ENCODE results near the gene PPP1R16B. TPM values are rescaled to one million over a fixed set of nuclear protein-coding genes. Genes with fewer than 3 reads are reported as not detected.
"Not testable (repeated sequence)": the region's sequence is repeated elsewhere in the genome, so short reads cannot be mapped to it uniquely, and the experiment has no call there.

The PPP1R16B gene
- total and polyA plus RNA-seq, 2 experiments from 2014 or later, result 0.28 to 0.33 TPM

GRCh38 chr20:38812709-38813573 lies 7.4 kb downstream of the PPP1R16B start:
- H3K4me1 ChIP-seq (ENCODE audit: insufficient read depth), result no peaks in the 10 kb centered on the region
- 90% methylated on average over 4 of the region's 4 CpGs for WGBS (ENCODE audit: low lambda C conversion rate, missing lambda C conversion rate)

GRCh38 chr20:38813574-38813962 lies 8.1 kb downstream of the PPP1R16B start:
- not testable (repeated sequence) for H3K27ac ChIP-seq; H2AFZ ChIP-seq; H3K4me3 ChIP-seq; H3K9me2 ChIP-seq (replicated peaks; ENCODE audit: insufficient read depth); H3K4me1 ChIP-seq (ENCODE audit: insufficient read depth); H4K20me1 ChIP-seq (ENCODE audit: insufficient read depth, poor library complexity, severe bottlenecking); H3K79me2 ChIP-seq; H3K9me3 ChIP-seq (ENCODE audit: low read depth); H3K4me2 ChIP-seq; DNase-seq (ENCODE audit: low spot score); H3K36me3 ChIP-seq (replicated peaks; ENCODE audit: insufficient read depth, low read depth)
- H3K27me3 ChIP-seq, result peaks cover 43% of the 10 kb centered on the region
- 92% methylated on average over 6 of the region's 6 CpGs for WGBS (ENCODE audit: low lambda C conversion rate, missing lambda C conversion rate)

More at GRCh38 chr20:38812709-38813573, 7.4 kb downstream of the PPP1R16B start:
- H3K79me2 ChIP-seq, result no peaks in the 10 kb centered on the region
- no peaks in the 10 kb centered on the region for H3K36me3 ChIP-seq (replicated peaks; ENCODE audit: insufficient read depth, low read depth)
- no peaks in the 10 kb centered on the region for H4K20me1 ChIP-seq (ENCODE audit: insufficient read depth, poor library complexity, severe bottlenecking)
- no peak overlapping the region for H3K4me2 ChIP-seq
- no peaks in the 10 kb centered on the region for H3K9me3 ChIP-seq (ENCODE audit: low read depth)
- H3K27me3 ChIP-seq, result peaks cover 50% of the 10 kb centered on the region
- no peak overlapping the region for H3K4me3 ChIP-seq
- no peak for TF ChIP-seq EZH2 (IDR thresholded peaks at IDR 0.05; ENCODE audit: borderline replicate concordance)
- TF ChIP-seq, protein P1, sequence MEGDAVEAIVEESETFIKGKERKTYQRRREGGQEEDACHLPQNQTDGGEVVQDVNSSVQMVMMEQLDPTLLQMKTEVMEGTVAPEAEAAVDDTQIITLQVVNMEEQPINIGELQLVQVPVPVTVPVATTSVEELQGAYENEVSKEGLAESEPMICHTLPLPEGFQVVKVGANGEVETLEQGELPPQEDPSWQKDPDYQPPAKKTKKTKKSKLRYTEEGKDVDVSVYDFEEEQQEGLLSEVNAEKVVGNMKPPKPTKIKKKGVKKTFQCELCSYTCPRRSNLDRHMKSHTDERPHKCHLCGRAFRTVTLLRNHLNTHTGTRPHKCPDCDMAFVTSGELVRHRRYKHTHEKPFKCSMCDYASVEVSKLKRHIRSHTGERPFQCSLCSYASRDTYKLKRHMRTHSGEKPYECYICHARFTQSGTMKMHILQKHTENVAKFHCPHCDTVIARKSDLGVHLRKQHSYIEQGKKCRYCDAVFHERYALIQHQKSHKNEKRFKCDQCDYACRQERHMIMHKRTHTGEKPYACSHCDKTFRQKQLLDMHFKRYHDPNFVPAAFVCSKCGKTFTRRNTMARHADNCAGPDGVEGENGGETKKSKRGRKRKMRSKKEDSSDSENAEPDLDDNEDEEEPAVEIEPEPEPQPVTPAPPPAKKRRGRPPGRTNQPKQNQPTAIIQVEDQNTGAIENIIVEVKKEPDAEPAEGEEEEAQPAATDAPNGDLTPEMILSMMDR (IDR thresholded peaks at IDR 0.05; ENCODE audit: poor library complexity), result no peak
- TF ChIP-seq EZH2phosphoT487 (IDR thresholded peaks at IDR 0.05; ENCODE audit: low read depth, severe bottlenecking, unreplicated experiment), result no peak
- no peaks in the 10 kb centered on the region for H3K9me2 ChIP-seq (replicated peaks; ENCODE audit: insufficient read depth)
- H2AFZ ChIP-seq, result no peak overlapping the region
- H3K27ac ChIP-seq, result no peak overlapping the region
- no peak for DNase-seq (ENCODE audit: low spot score)

DNA sequence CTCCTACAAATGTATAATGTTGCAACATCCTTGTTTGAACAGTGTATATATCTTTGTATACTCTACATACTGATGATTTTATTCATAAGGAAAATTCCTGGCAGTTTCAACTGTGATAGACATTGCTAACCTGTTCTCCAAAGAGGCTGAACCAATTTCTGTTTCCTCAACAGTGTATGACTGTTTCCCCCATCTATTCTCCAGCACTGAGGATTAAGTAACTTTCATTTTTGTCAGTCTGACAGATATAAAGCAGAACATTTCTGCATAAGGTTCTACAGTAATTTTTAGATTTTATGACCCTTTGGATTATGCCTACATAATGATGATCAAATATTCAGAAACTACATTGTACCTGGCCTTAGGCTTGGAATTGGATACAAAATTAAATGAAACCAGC lies 9.9 kb downstream of the PPP1R16B start:
- Histone ChIP-seq H3K9me2 (replicated peaks; ENCODE audit: insufficient read depth) (no peaks in the 10 kb centered on the region), H2AFZ (no peak overlapping the region), H3K4me2 (no peak overlapping the region), H3K9me3 (ENCODE audit: low read depth) (no peaks in the 10 kb centered on the region), H3K4me1 (ENCODE audit: insufficient read depth) (no peaks in the 10 kb centered on the region), H3K27me3 (peaks cover 25% of the 10 kb centered on the region), H3K4me3 (no peak overlapping the region), H3K27ac (no peak overlapping the region), H3K79me2 (no peaks in the 10 kb centered on the region), H4K20me1 (ENCODE audit: insufficient read depth, poor library complexity, severe bottlenecking) (no peaks in the 10 kb centered on the region), H3K36me3 (replicated peaks; ENCODE audit: insufficient read depth, low read depth) (no peaks in the 10 kb centered on the region)
- no peak for DNase-seq (ENCODE audit: low spot score)
- TF ChIP-seq EZH2 (IDR thresholded peaks at IDR 0.05; ENCODE audit: borderline replicate concordance) (no peak), EZH2phosphoT487 (IDR thresholded peaks at IDR 0.05; ENCODE audit: low read depth, severe bottlenecking, unreplicated experiment) (no peak)
- TF ChIP-seq, protein P1 (IDR thresholded peaks at IDR 0.05; ENCODE audit: poor library complexity), result no peak

- TF ChIP-seq EZH2 (IDR thresholded peaks at IDR 0.05; ENCODE audit: borderline replicate concordance) (no peak), EZH2phosphoT487 (IDR thresholded peaks at IDR 0.05; ENCODE audit: low read depth, severe bottlenecking, unreplicated experiment) (no peak)
- TF ChIP-seq, protein P1 (IDR thresholded peaks at IDR 0.05; ENCODE audit: poor library complexity), result no peak
- H4K20me1 ChIP-seq (ENCODE audit: insufficient read depth, poor library complexity, severe bottlenecking), result no peaks in the 10 kb centered on the region
- 78% methylated on average over 9 of the region's 9 CpGs for WGBS (ENCODE audit: low lambda C conversion rate, missing lambda C conversion rate)
- H3K4me3 ChIP-seq, result no peak overlapping the region
- no peak for DNase-seq (ENCODE audit: low spot score)
- no peak overlapping the region for H2AFZ ChIP-seq
- no peaks in the 10 kb centered on the region for H3K4me1 ChIP-seq (ENCODE audit: insufficient read depth)
- H3K79me2 ChIP-seq, result no peaks in the 10 kb centered on the region
- H3K27me3 ChIP-seq, result peaks cover 19% of the 10 kb centered on the region
- no peak overlapping the region for H3K4me2 ChIP-seq
- H3K9me3 ChIP-seq (ENCODE audit: low read depth), result no peaks in the 10 kb centered on the region
- H3K36me3 ChIP-seq (replicated peaks; ENCODE audit: insufficient read depth, low read depth), result no peaks in the 10 kb centered on the region
- H3K9me2 ChIP-seq (replicated peaks; ENCODE audit: insufficient read depth), result no peaks in the 10 kb centered on the region
- no peak overlapping the region for H3K27ac ChIP-seq
Observed at GRCh38 chr20:38818113-38819065, 12.9 kb downstream of the PPP1R16B start.
